Astrocyte of the spinal cord (primary cell): ENCODE results near the gene PACSIN2.

Experiments
- DNase-seq: peaks from one replicate; pipeline ENCODE4 v3.0.0; 2011; ENCODE audit warnings: low read depth, low spot score
- H3K4me3 ChIP-seq: 2 replicates; pipeline ENCODE4 v1.5.1; 2011; ENCODE audit warnings: low read depth, mild to moderate bottlenecking, low read length, moderate library complexity
- in situ Hi-C: cut with HindIII; loops from 2 replicates; pipeline ENCODE4 v1.10.0; 2017; ENCODE audit warnings: low sequenced_read_pairs
- TF ChIP-seq, protein P1 (sequence below): IDR thresholded peaks from 2 replicates; pipeline ENCODE4 v1.5.1; 2012; ENCODE audit warnings: low read depth, mild to moderate bottlenecking, low read length, inconsistent platforms

PACSIN2 gene

DNA sequence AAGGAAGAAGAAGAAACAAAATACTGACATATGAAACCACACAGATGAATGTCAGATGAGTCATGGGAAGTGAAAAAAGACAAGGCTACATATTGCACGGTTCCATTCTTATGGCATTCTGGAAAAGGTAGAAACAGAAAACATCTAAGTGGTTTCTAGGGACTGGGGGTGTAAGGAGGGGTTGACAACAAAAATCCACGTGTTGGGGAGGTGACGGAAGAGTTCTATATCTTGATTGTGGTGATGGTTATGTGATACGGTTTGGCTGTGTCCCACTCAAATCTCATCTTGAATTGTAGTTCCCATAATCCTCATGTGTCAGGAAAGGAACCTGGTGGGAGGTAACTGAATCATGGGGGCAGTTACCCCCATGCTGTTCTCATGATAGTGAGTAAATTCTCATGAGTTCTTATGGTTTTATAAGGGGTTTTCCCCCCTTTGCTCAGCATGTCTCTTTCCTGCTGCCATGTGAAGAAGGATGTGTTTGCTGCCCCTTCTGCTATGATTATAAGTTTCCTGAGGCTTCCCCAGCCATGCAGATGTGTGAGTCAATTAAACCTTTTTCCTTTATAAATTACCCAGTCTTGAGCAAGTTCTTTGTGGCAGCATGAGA is 151.5 kb downstream of the PACSIN2 start:
- DNase-seq: peak; percentile 95

DNA sequence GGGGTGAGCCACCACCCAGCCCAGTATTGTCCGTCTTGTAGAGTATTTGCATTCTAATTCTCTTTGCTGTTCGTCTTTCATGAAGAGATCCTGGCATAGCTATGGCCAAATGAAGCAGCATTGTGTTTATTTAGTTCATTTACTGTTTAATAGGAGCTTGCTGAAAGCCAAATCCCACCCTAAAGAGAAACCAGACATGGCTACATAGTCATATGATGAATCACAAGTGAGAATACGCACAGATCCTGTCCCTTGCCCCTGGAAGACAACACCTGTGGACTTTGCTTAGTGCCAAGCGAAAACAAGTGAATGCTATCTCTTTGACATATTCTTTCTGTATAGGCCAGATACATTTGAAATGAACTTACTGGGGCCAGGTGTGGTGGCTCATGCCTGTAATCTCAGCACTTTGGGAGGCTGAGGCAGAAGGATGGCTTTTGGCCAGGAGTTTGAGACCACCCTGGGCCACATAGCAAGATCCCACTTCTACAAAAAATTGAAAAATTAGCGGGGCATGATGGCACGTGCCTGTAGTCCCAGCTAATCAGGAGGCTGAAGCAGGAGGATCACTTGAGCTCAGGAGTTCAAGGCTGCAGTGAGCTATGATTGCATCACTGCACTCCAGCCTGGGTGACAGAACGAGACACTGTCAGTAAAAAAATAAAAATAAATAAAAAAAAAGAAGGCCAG is 152.8 kb downstream of the PACSIN2 start:
- H3K4me3 ChIP-seq: no peak overlapping the region
- in situ Hi-C loops: no loop called here
- peak; percentile 76 for DNase-seq
- TF ChIP-seq, protein P1, sequence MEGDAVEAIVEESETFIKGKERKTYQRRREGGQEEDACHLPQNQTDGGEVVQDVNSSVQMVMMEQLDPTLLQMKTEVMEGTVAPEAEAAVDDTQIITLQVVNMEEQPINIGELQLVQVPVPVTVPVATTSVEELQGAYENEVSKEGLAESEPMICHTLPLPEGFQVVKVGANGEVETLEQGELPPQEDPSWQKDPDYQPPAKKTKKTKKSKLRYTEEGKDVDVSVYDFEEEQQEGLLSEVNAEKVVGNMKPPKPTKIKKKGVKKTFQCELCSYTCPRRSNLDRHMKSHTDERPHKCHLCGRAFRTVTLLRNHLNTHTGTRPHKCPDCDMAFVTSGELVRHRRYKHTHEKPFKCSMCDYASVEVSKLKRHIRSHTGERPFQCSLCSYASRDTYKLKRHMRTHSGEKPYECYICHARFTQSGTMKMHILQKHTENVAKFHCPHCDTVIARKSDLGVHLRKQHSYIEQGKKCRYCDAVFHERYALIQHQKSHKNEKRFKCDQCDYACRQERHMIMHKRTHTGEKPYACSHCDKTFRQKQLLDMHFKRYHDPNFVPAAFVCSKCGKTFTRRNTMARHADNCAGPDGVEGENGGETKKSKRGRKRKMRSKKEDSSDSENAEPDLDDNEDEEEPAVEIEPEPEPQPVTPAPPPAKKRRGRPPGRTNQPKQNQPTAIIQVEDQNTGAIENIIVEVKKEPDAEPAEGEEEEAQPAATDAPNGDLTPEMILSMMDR: no peak

More for the DNA sequence above, 151.5 kb downstream of the PACSIN2 start:
- TF ChIP-seq, protein P1: no peak
- in situ Hi-C loops: no loop called here
- H3K4me3 ChIP-seq: no peak overlapping the region

DNA sequence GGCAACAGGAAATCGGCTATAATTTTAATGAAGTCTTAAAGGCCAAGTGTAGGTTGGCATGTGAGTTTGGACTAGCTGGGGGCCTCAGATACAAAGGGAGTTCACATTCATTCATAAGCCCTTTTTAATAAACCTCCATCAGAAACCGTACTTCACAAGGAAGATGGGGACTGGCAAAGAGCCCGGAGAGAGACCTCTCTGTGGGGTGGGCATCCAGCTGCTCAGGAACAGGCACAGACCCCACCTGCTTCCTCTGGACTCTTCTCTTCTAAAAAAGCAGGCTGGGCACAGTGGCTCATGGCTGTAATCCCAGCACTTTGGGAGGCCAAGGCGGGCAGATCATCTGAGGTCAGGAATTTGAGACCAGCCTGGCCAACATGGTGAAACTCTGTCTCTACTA is 154.0 kb downstream of the PACSIN2 start:
- in situ Hi-C loops: no loop called here
- TF ChIP-seq, protein P1: no peak
- no peak for DNase-seq
- no peak overlapping the region for H3K4me3 ChIP-seq

DNA sequence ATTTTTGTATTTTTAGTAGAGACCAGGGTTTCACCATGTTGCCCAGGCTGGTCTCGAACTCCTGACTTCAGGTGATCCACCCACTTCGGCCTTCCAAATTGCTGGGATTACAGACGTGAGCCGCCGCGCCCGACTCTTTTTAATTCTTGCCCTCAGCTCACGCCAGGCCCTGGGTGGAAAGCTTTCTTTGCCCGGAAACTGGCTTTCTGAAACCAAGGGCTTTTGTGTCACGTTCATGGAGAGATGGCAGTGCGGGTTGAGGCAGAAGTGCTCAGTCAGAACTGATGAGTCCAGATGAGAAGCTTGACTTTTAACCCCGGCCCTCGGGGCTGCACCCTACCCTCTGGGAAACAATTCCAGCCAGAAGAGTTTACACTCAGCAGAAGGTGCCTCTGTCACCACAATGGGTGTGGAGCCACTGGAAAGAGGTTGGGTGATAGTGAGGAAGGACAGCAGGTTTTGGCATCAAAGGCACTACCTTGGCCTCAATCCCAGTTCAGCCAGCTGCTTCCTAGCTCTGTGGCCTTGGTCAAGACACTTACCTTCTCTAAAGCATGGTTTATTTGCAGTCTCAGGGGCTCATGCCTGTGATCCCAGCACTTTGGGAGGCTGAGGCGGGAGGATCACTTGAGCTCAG is 157.0 kb downstream of the PACSIN2 start:
- no peak overlapping the region for H3K4me3 ChIP-seq
- TF ChIP-seq, protein P1: no peak
- no peak for DNase-seq
- in situ Hi-C loops: no loop called here

DNA sequence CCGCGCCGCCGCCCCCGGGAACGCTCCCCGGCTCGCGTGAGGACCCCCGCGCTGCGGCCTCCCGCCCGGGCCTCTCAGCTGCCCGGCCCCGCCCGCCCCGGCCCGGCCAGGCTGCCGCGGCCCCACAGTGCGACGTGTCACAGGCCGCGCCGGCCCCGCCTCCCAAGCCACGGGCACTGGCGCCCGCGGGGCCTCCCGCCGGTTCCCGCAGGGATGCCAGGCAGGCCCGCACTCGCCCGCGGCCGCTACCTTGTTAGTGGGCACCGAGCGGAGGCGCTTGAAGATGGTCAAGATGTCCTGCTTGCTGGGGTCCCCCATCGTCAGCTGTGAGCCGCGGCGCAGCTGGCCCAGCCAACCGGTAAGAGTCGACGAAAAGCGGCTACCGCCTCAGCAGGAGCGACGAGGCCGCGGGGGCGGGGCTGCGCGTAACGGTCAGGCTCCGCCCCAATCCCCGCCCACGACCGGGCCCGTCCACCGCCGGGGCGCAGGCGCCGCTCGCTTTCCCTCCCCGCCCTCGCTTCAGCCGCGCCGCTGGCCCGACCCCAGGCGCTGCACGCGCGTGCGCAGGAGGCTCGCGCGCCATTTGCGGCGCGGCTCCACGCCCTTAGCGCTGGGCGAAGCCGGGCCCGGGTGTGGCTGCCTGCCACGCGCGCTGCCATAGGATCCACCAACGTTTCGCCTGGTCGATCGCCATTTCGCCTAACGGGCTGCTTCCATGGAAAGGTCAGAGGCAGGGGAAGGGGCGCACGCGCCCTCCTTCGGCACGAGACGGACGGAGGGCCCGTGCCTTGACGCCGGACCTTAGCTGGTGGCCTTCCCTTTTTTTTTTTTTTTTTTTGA is 157.9 kb downstream of the PACSIN2 start, which contains the start of gene ARFGAP3:
TSS of gene ARFGAP3 (minus strand) at position 409 of the 840 bp plus-strand sequence. CDS start at position 318, 91 bp downstream.
- peak within 1 kb of the TSS; percentile 93 for H3K4me3 ChIP-seq
- DNase-seq: peak; percentile 93
- TF ChIP-seq, protein P1: no peak
- in situ Hi-C loops: no loop called here
